LNCaP clone FGC (cell line): ENCODE data around the gene SMCO1.

Experiments used
- DNase-seq: peaks from one replicate; pipeline ENCODE4 v3.0.0-alpha.2; 2011; ENCODE audit warnings: low read depth
- H3K4me3 ChIP-seq: 2 replicates; pipeline ENCODE4 v1.5.1; 2011; ENCODE audit warnings: mild to moderate bottlenecking, low read depth, low read length, control low read depth
- CTCF ChIP-seq: IDR thresholded peaks from 2 replicates; pipeline ENCODE4 v1.5.1; 2012; ENCODE audit warnings: mild to moderate bottlenecking; ENCODE audit not compliant: control insufficient read depth, insufficient read depth; ENCODE audit errors: extremely low read depth

SMCO1 gene

GRCh38 chr3:196514913-196515621 is at the start of gene SMCO1:
Gene SMCO1 (minus strand): TSS chr3:196515346. CDS start chr3:196515209, 137 bp downstream.
- DNase-seq = no peak

GRCh38 chr3:196563721-196564225 is 48.6 kb upstream of the SMCO1 start:
- DNase-seq = no peak
- no peak overlapping the region for H3K4me3 ChIP-seq
- no peak for TF ChIP-seq CTCF

More at GRCh38 chr3:196514913-196515621, at the start of gene SMCO1:
- TF ChIP-seq CTCF = no peak
- no peak within 1 kb of the TSS for H3K4me3 ChIP-seq

- DNase-seq = no peak
- no peak overlapping the region for H3K4me3 ChIP-seq
- TF ChIP-seq CTCF = no peak
Observed at GRCh38 chr3:196559826-196560225, 44.7 kb upstream of the SMCO1 start.

- H3K4me3 ChIP-seq = no peak overlapping the region
- DNase-seq = no peak
- no peak for TF ChIP-seq CTCF
Observed at GRCh38 chr3:196558476-196558875, 43.3 kb upstream of the SMCO1 start.

- TF ChIP-seq CTCF = no peak
- no peak for DNase-seq
- no peak overlapping the region for H3K4me3 ChIP-seq
Observed at GRCh38 chr3:196557236-196557635, 42.1 kb upstream of the SMCO1 start.

- TF ChIP-seq CTCF = no peak
- no peak for DNase-seq
- no peak overlapping the region for H3K4me3 ChIP-seq
Observed at GRCh38 chr3:196555295-196555694, 40.1 kb upstream of the SMCO1 start.

GRCh38 chr3:196554205-196554604 is 39.1 kb upstream of the SMCO1 start:
- H3K4me3 ChIP-seq = no peak overlapping the region
- no peak for TF ChIP-seq CTCF
- DNase-seq = no peak
